ENCODE measurements around the gene TTLL11. TPM values are rescaled to one million over a fixed set of nuclear protein-coding genes. Genes with fewer than 3 reads are reported as not detected.

Gene TTLL11
- total RNA-seq, 1 donor from 2014 or later: 23.9 TPM

DNA sequence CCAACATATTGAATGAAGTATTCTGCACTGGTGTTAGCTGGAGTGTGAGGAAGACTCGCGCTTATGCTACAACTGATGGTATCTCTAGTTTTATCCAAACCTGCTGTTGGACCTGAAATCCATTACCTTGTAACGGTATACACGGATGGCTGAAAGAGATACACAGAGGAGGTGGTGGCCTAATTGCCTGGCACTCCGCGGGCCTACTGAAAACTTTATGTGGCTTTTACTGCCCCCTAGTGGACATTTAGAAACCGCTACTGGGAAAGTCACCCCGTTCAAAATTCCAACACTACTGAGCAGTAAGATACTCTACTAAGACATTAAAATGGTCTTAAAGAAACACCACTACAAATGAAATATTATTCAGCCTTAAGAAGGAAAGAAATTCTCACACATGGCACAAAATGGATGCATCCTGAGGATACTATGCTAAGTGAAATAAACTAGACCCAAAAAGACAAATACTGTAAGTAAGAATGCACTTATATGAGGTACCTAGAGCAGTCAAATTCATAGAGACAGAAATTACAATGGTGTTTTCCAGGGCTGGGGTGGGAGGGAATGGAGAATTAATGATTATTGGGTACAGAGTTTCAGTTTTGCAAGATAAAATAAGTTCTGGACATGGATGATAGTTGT is 100.4 kb downstream of the TTLL11 start:
- Mint-ChIP-seq H3K36me3 (ENCODE audit: unreplicated experiment) (no peaks in the 10 kb centered on the region), H3K27ac (ENCODE audit: unreplicated experiment) (no peak overlapping the region), H3K4me3 (ENCODE audit: unreplicated experiment) (no peak overlapping the region), H3K4me1 (ENCODE audit: low read depth, unreplicated experiment) (peaks cover 4% of the 10 kb centered on the region), H3K9me3 (ENCODE audit: unreplicated experiment) (no peaks in the 10 kb centered on the region), H3K27me3 (ENCODE audit: unreplicated experiment) (peaks cover 1% of the 10 kb centered on the region)
- TF ChIP-seq, protein P1, sequence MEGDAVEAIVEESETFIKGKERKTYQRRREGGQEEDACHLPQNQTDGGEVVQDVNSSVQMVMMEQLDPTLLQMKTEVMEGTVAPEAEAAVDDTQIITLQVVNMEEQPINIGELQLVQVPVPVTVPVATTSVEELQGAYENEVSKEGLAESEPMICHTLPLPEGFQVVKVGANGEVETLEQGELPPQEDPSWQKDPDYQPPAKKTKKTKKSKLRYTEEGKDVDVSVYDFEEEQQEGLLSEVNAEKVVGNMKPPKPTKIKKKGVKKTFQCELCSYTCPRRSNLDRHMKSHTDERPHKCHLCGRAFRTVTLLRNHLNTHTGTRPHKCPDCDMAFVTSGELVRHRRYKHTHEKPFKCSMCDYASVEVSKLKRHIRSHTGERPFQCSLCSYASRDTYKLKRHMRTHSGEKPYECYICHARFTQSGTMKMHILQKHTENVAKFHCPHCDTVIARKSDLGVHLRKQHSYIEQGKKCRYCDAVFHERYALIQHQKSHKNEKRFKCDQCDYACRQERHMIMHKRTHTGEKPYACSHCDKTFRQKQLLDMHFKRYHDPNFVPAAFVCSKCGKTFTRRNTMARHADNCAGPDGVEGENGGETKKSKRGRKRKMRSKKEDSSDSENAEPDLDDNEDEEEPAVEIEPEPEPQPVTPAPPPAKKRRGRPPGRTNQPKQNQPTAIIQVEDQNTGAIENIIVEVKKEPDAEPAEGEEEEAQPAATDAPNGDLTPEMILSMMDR (IDR thresholded peaks at IDR 0.05; ENCODE audit: partially characterized antibody, unreplicated experiment): peak; percentile 93
- peak; percentile 39 for DNase-seq

DNA sequence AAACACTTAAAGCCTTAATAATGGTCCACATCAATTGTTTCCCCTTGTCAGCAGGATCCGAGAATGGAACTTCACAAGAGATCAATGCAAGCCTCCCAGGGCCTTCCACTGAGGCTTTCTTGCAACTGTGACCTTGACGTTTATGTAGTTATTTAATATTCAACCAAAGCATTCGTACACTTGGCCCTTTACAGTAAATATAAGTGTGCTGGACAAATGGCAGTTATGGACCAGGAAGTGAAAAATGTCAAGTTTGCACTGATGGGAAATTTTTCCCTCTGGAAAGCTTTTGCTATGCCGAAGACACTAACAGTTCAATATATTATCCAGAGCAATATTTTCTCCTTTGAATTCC is 101.8 kb downstream of the TTLL11 start:
- no peak for DNase-seq
- Mint-ChIP-seq H3K27ac (ENCODE audit: unreplicated experiment) (no peak overlapping the region), H3K27me3 (ENCODE audit: unreplicated experiment) (peaks cover 5% of the 10 kb centered on the region), H3K4me1 (ENCODE audit: low read depth, unreplicated experiment) (peaks cover 3% of the 10 kb centered on the region), H3K9me3 (ENCODE audit: unreplicated experiment) (peaks cover 2% of the 10 kb centered on the region), H3K36me3 (ENCODE audit: unreplicated experiment) (no peaks in the 10 kb centered on the region), H3K4me3 (ENCODE audit: unreplicated experiment) (no peak overlapping the region)
- TF ChIP-seq, protein P1 (IDR thresholded peaks at IDR 0.05; ENCODE audit: partially characterized antibody, unreplicated experiment): no peak

DNA sequence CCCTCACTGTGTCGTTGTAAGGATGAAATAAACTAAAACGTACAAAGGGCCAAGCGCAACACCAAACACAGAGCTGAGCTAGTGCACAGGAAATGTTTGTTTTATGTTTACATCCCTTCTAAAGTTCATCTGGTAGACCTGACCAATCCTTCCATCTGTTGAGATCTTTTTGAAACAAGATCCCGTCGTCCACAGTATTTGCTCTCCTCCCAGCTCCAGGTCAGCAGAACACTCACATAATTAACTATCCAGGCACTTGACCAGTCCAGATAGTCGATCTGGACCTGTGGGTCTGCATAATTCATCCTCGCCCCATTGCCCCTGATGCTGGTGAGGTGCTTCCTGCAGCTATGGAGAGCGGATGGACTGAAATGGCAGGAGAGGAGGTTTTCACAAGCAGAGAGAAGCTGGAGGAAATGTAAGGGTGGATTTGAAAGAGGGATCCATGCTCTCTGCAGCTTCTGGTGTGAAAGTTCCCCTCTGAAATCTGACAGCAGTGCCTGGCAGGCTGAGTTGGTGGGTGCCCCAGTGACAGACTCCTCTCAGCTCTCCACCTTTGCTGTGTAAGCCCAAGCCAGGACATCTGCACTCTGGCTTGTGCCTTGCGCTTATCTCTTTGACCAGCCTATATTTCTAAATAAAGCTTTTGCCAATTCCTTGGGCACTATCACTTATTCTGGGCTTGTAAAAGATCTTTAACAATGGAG is 102.4 kb downstream of the TTLL11 start:
- TF ChIP-seq, protein P1 (IDR thresholded peaks at IDR 0.05; ENCODE audit: partially characterized antibody, unreplicated experiment): no peak
- Mint-ChIP-seq H3K27ac (ENCODE audit: unreplicated experiment) (no peak overlapping the region), H3K4me1 (ENCODE audit: low read depth, unreplicated experiment) (peaks cover 3% of the 10 kb centered on the region), H3K36me3 (ENCODE audit: unreplicated experiment) (no peaks in the 10 kb centered on the region), H3K9me3 (ENCODE audit: unreplicated experiment) (peaks cover 2% of the 10 kb centered on the region), H3K4me3 (ENCODE audit: unreplicated experiment) (no peak overlapping the region), H3K27me3 (ENCODE audit: unreplicated experiment) (peaks cover 5% of the 10 kb centered on the region)
- no peak for DNase-seq

DNA sequence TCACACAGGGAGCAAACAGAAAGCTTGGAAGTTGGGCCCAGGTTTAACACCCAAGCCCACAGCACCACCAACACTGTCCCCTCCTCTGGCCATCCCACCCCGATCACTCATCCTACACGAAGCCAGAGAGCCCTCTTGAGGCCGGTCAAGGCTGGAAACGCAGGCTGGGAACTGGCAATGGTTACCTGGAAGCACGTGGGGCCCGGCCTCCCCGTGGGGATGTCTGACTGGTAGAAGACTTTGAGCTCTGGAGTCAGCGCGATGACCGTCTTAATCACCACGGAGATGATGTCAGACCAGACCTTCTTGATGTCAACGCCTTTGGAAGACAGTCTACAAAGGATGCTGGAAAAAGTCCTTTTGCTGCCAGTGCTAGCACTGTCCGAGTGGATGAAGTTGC is 104.1 kb downstream of the TTLL11 start:
- Mint-ChIP-seq H3K27me3 (ENCODE audit: unreplicated experiment) (peaks cover 5% of the 10 kb centered on the region), H3K9me3 (ENCODE audit: unreplicated experiment) (peaks cover 2% of the 10 kb centered on the region), H3K36me3 (ENCODE audit: unreplicated experiment) (no peaks in the 10 kb centered on the region), H3K27ac (ENCODE audit: unreplicated experiment) (no peak overlapping the region), H3K4me3 (ENCODE audit: unreplicated experiment) (no peak overlapping the region), H3K4me1 (ENCODE audit: low read depth, unreplicated experiment) (peaks cover 3% of the 10 kb centered on the region)
- TF ChIP-seq, protein P1 (IDR thresholded peaks at IDR 0.05; ENCODE audit: partially characterized antibody, unreplicated experiment): no peak
- DNase-seq: peak; percentile 46

DNA sequence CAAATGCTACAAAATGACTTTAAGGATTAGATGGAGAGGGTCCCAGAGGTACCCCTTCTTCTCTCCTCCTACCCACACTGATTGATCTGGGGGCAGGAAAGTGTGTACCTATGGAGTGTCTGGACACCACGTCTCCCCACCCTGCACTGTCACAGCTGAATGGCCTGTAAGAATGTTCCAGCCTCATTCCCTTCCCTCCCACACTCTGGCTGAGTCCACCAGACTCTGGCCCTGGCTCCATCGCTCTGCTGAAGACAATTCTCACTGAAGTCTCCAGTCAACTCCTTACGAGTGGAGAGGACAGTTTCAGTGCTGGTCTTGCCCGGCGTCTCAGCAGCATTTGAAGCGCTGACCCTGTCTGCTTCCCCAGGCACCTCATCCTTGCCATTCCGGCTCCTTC is 105.8 kb downstream of the TTLL11 start:
- TF ChIP-seq, protein P1 (IDR thresholded peaks at IDR 0.05; ENCODE audit: partially characterized antibody, unreplicated experiment): no peak
- Mint-ChIP-seq H3K9me3 (ENCODE audit: unreplicated experiment) (peaks cover 2% of the 10 kb centered on the region), H3K4me3 (ENCODE audit: unreplicated experiment) (no peak overlapping the region), H3K27me3 (ENCODE audit: unreplicated experiment) (peaks cover 5% of the 10 kb centered on the region), H3K4me1 (ENCODE audit: low read depth, unreplicated experiment) (peaks cover 3% of the 10 kb centered on the region), H3K36me3 (ENCODE audit: unreplicated experiment) (no peaks in the 10 kb centered on the region), H3K27ac (ENCODE audit: unreplicated experiment) (no peak overlapping the region)
- no peak for DNase-seq

Data from glutamatergic neuron (in vitro differentiated cells).